ENCODE measurements around the gene NUDCD3. TPM values are rescaled to one million over a fixed set of nuclear protein-coding genes. Genes with fewer than 3 reads are reported as not detected.

The NUDCD3 gene
- total RNA-seq, 1 experiment from 2014 or later = 82.3 TPM

DNA sequence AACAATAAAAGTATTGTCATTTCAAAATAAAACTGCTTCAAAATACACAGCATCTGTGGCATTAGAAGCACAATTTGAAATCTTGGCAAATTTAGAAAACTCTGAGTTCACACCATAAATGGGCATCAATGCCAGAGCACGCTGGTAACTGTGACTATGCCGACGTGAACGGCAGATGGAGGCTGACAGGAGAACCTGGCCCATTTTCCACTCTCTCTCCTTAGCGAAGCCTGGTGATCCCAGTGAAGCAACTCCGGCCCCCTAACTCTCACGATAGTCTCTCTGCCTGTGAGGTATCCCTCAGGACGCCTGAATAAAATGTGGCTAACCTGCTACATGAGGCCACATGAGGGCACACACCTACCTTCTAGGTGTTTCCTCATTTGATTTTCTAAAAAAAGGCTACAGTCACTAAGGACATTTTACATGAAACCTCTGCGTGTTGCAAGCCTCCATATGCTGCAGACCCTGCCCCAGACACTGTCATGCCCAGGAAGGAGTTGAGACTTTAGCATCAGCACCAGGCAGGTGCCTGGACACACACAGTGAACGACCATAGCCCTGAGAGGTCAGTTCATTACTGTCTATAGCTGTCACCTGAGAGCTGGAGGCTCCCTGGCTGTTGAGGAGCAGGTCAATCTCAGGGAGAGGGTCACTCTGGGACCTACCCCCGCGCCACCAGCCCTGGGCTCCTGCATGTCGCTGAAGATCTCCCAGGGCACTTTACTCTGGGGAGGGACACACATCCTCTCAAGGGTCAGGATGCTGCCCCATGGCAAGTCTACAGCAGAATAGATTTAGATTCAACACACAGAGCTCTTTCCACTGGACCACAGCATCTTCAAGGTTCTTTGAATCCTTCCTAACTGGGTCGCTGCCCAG is 102.1 kb downstream of the NUDCD3 start:
- Histone ChIP-seq H3K9ac (ENCODE audit: low read length) (no peak overlapping the region), H3K4me3 (ENCODE audit: low read length) (no peak overlapping the region), H3K27ac (ENCODE audit: low read length) (no peak overlapping the region), H3F3A (ENCODE audit: low read length, unreplicated experiment) (no peaks in the 10 kb centered on the region), H3K9me2 (replicated peaks; ENCODE audit: low read length) (no peaks in the 10 kb centered on the region), H3K4me2 (ENCODE audit: low read length) (no peak overlapping the region), H3K27me3 (ENCODE audit: low read length) (no peaks in the 10 kb centered on the region), H4K20me1 (ENCODE audit: low read length) (no peaks in the 10 kb centered on the region), H3K79me2 (ENCODE audit: low read length) (no peaks in the 10 kb centered on the region), H3K4me1 (ENCODE audit: insufficient read depth, low read length) (peaks cover 7% of the 10 kb centered on the region; the same call in 1 of the 2 replicates), H3K9me3 (ENCODE audit: low read length) (no peaks in the 10 kb centered on the region), H3K36me3 (ENCODE audit: low read depth, low read length) (peaks cover 22% of the 10 kb centered on the region), H2AFZ (ENCODE audit: low read length) (no peak overlapping the region)
- TF ChIP-seq EZH2phosphoT487 (IDR thresholded peaks at IDR 0.05; ENCODE audit: borderline replicate concordance, low read length) (no peak), EZH2 (IDR thresholded peaks at IDR 0.05; ENCODE audit: low read length, unreplicated experiment) (no peak)
- TF ChIP-seq, protein P1, sequence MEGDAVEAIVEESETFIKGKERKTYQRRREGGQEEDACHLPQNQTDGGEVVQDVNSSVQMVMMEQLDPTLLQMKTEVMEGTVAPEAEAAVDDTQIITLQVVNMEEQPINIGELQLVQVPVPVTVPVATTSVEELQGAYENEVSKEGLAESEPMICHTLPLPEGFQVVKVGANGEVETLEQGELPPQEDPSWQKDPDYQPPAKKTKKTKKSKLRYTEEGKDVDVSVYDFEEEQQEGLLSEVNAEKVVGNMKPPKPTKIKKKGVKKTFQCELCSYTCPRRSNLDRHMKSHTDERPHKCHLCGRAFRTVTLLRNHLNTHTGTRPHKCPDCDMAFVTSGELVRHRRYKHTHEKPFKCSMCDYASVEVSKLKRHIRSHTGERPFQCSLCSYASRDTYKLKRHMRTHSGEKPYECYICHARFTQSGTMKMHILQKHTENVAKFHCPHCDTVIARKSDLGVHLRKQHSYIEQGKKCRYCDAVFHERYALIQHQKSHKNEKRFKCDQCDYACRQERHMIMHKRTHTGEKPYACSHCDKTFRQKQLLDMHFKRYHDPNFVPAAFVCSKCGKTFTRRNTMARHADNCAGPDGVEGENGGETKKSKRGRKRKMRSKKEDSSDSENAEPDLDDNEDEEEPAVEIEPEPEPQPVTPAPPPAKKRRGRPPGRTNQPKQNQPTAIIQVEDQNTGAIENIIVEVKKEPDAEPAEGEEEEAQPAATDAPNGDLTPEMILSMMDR (conservative IDR thresholded peaks at IDR 0.05; ENCODE audit: low read depth, low read length) = no peak
- POLR2A ChIA-PET (ENCODE audit: unreplicated experiment) = no interaction called here
- CTCF ChIA-PET = no interaction called here
- intact Hi-C loops (cut with micrococcal nuclease) = no loop called here
- BruUV-seq (replicated peaks) = no TSS peak
- ATAC-seq (no peak), DNase-seq (no peak)

DNA sequence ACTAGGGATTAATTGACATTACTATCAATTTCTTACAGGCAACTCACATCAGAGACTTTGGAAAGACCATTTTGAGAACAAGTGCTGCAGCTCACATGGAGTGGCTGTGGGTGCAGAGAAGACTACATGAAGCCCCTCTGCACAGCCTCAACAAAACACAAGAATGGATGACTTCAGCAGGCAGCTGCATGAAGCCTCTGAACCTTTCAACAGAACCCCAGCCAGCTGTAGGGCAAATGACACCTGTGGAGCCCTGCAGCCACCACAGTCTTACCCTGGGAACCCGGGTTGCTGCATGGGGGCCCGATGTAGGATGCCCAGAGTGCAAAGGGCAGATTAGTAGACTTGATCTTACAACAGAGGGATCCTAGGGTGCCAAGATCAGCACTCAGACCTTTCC is 103.1 kb downstream of the NUDCD3 start:
- H3K27ac ChIP-seq (ENCODE audit: low read length) = no peak overlapping the region
- ChIA-PET CTCF (no interaction called here), POLR2A (ENCODE audit: unreplicated experiment) (no interaction called here)
- H3K9me2 ChIP-seq (replicated peaks; ENCODE audit: low read length) = no peaks in the 10 kb centered on the region
- intact Hi-C loops (cut with micrococcal nuclease) = no loop called here
- peaks cover 22% of the 10 kb centered on the region for H3K36me3 ChIP-seq (ENCODE audit: low read depth, low read length)
- no peak overlapping the region for H2AFZ ChIP-seq (ENCODE audit: low read length)
- H3K9me3 ChIP-seq (ENCODE audit: low read length) = no peaks in the 10 kb centered on the region
- no peak for ATAC-seq
- H3F3A ChIP-seq (ENCODE audit: low read length, unreplicated experiment) = no peaks in the 10 kb centered on the region
- TF ChIP-seq EZH2 (IDR thresholded peaks at IDR 0.05; ENCODE audit: low read length, unreplicated experiment) (no peak), EZH2phosphoT487 (IDR thresholded peaks at IDR 0.05; ENCODE audit: borderline replicate concordance, low read length) (no peak)
- TF ChIP-seq, protein P1 (conservative IDR thresholded peaks at IDR 0.05; ENCODE audit: low read depth, low read length) = no peak
- no peak for DNase-seq
- no peaks in the 10 kb centered on the region for H4K20me1 ChIP-seq (ENCODE audit: low read length)
- no peak overlapping the region for H3K4me2 ChIP-seq (ENCODE audit: low read length)
- no peaks in the 10 kb centered on the region for H3K27me3 ChIP-seq (ENCODE audit: low read length)
- no TSS peak for BruUV-seq (replicated peaks)
- no peak overlapping the region for H3K4me3 ChIP-seq (ENCODE audit: low read length)
- H3K4me1 ChIP-seq (ENCODE audit: insufficient read depth, low read length) = peaks cover 7% of the 10 kb centered on the region; the same call in 1 of the 2 replicates
- no peak overlapping the region for H3K9ac ChIP-seq (ENCODE audit: low read length)
- no peaks in the 10 kb centered on the region for H3K79me2 ChIP-seq (ENCODE audit: low read length)

Data from PC-3 (cell line).